ENCODE data around the gene KRT3.

GRCh38 chr12:52815676-52816588 is 20.0 kb upstream of the KRT3 start:
- TF ChIP-seq, protein P1, sequence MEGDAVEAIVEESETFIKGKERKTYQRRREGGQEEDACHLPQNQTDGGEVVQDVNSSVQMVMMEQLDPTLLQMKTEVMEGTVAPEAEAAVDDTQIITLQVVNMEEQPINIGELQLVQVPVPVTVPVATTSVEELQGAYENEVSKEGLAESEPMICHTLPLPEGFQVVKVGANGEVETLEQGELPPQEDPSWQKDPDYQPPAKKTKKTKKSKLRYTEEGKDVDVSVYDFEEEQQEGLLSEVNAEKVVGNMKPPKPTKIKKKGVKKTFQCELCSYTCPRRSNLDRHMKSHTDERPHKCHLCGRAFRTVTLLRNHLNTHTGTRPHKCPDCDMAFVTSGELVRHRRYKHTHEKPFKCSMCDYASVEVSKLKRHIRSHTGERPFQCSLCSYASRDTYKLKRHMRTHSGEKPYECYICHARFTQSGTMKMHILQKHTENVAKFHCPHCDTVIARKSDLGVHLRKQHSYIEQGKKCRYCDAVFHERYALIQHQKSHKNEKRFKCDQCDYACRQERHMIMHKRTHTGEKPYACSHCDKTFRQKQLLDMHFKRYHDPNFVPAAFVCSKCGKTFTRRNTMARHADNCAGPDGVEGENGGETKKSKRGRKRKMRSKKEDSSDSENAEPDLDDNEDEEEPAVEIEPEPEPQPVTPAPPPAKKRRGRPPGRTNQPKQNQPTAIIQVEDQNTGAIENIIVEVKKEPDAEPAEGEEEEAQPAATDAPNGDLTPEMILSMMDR (IDR thresholded peaks at IDR 0.05): no peak
- TF ChIP-seq POLR2AphosphoS5 (IDR thresholded peaks at IDR 0.05) (no peak), EP300 (IDR thresholded peaks at IDR 0.05) (no peak), POLR2A (IDR thresholded peaks at IDR 0.05) (no peak)

All from stomach (tissue), 4 donors.